WTC11 (cell line): ENCODE data around the gene TEX14. TPM values are rescaled to one million over a fixed set of nuclear protein-coding genes. Genes with fewer than 3 reads are reported as not detected.
"Not testable (repeated sequence)": the region's sequence is repeated elsewhere in the genome, so short reads cannot be mapped to it uniquely, and the experiment has no call there.

Experiments
- ATAC-seq: fragments of 200-7000 bp; cut with Tn5 transposase; 2 replicates; pipeline ENCODE4 v1.10.0; 2021; ENCODE audit warnings: mild to moderate bottlenecking, moderate library complexity
- CTCF ChIA-PET: fragments of 300-600 bp; sonication (Branson Sonifier 250); formaldehyde crosslinking; loops from one replicate; lab custom pipeline; 2021; ENCODE audit warnings: antibody characterized with exemption; lab: Charles Lee
- POLR2A ChIA-PET: fragments of 350-600 bp; sonication (Branson Sonifier 250); formaldehyde crosslinking; loops from one replicate; lab custom pipeline; 2021; ENCODE audit warnings: antibody characterized with exemption; lab: Charles Lee
- DNase-seq: peaks from one replicate; pipeline ENCODE4 v3.0.0; 2021; ENCODE audit warnings: low spot score
- H3K27ac Mint-ChIP-seq: 2 replicates; pipeline ENCODE4 v1.8.0; 2021; ENCODE audit warnings: mixed read lengths
- H3K27me3 Mint-ChIP-seq: 2 replicates; pipeline ENCODE4 v1.8.0; 2021; ENCODE audit warnings: low read depth, mild to moderate bottlenecking, moderate library complexity, mixed read lengths
- H3K36me3 Mint-ChIP-seq: 2 replicates; pipeline ENCODE4 v1.8.0; 2021; ENCODE audit warnings: mixed read lengths
- H3K4me1 Mint-ChIP-seq: 2 replicates; pipeline ENCODE4 v1.8.0; 2022; ENCODE audit warnings: mixed read lengths
- H3K4me3 Mint-ChIP-seq: 2 replicates; pipeline ENCODE4 v1.8.0; 2021; ENCODE audit warnings: mild to moderate bottlenecking, moderate library complexity, mixed read lengths
- H3K9me3 Mint-ChIP-seq: 2 replicates; pipeline ENCODE4 v1.8.0; 2021; ENCODE audit warnings: mixed read lengths
- HMGA2 ChIP-seq: fragments of 250-450 bp; sonication (Bioruptor Pico); IDR thresholded peaks from 2 replicates; pipeline ENCODE4 v1.4.0; 2021; ENCODE audit warnings: mild to moderate bottlenecking, moderate library complexity
- IRF2 ChIP-seq: sonication (generic); formaldehyde crosslinking; IDR thresholded peaks from 2 replicates; pipeline ENCODE4 v1.8.0; 2022; ENCODE audit warnings: low read depth, missing genetic modification reagents, borderline replicate concordance
- JAZF1 ChIP-seq: fragments of 250-450 bp; sonication (Bioruptor Pico); IDR thresholded peaks from 2 replicates; pipeline ENCODE4 v1.9.0; 2021; ENCODE audit warnings: moderate library complexity, mild to moderate bottlenecking, inconsistent platforms
- MXD4 ChIP-seq: fragments of 250-450 bp; sonication (Bioruptor Pico); IDR thresholded peaks from 2 replicates; pipeline ENCODE4 v1.8.0; 2021; ENCODE audit warnings: mild to moderate bottlenecking, moderate library complexity, borderline replicate concordance
- NFE2L1 ChIP-seq: sonication (generic); formaldehyde crosslinking; IDR thresholded peaks from 2 replicates; pipeline ENCODE4 v1.8.1; 2023; ENCODE audit warnings: missing genetic modification reagents
- NR3C1 ChIP-seq: sonication (generic); formaldehyde crosslinking; conservative IDR thresholded peaks from 2 replicates; pipeline ENCODE4 v1.8.1; 2023; ENCODE audit warnings: low read depth, mild to moderate bottlenecking, missing genetic modification reagents
- PRRX2 ChIP-seq: fragments of 250-450 bp; sonication (Bioruptor Pico); IDR thresholded peaks from 2 replicates; pipeline ENCODE4 v1.8.0; 2021; ENCODE audit warnings: mild to moderate bottlenecking
- RELA ChIP-seq: sonication (generic); formaldehyde crosslinking; IDR thresholded peaks from 2 replicates; pipeline ENCODE4 v1.8.1; 2022; ENCODE audit warnings: missing genetic modification reagents, mild to moderate bottlenecking, borderline replicate concordance
- SMAD3 ChIP-seq: sonication (generic); formaldehyde crosslinking; IDR thresholded peaks from 2 replicates; pipeline ENCODE4 v1.8.0; 2022; ENCODE audit warnings: missing genetic modification reagents, mild to moderate bottlenecking, borderline replicate concordance
- SP1 ChIP-seq: sonication (generic); formaldehyde crosslinking; conservative IDR thresholded peaks from 2 replicates; pipeline ENCODE4 v1.8.1; 2022; ENCODE audit warnings: missing genetic modification reagents
- TCF7 ChIP-seq: sonication (generic); formaldehyde crosslinking; IDR thresholded peaks from 2 replicates; pipeline ENCODE4 v1.8.0; 2022; ENCODE audit warnings: mild to moderate bottlenecking, low read depth, missing genetic modification reagents, moderate library complexity
- TP53 ChIP-seq: sonication (generic); formaldehyde crosslinking; IDR thresholded peaks from 2 replicates; pipeline ENCODE4 v1.8.1; 2023; ENCODE audit warnings: mild to moderate bottlenecking, missing genetic modification reagents
- ZNF219 ChIP-seq: sonication (generic); formaldehyde crosslinking; IDR thresholded peaks from 2 replicates; pipeline ENCODE4 v1.8.0; 2023; ENCODE audit warnings: missing genetic modification reagents, mild to moderate bottlenecking, borderline replicate concordance
- ZNF263 ChIP-seq: sonication (generic); formaldehyde crosslinking; IDR thresholded peaks from 2 replicates; pipeline ENCODE4 v1.8.1; 2022; ENCODE audit warnings: low read depth, mild to moderate bottlenecking, moderate library complexity, missing genetic modification reagents
- ZNF317 ChIP-seq: sonication (generic); formaldehyde crosslinking; IDR thresholded peaks from 2 replicates; pipeline ENCODE4 v1.8.1; 2023; ENCODE audit warnings: low read depth, mild to moderate bottlenecking, moderate library complexity, missing genetic modification reagents, borderline replicate concordance
- ZNF671 ChIP-seq: fragments of 250-450 bp; sonication (Bioruptor Pico); IDR thresholded peaks from 2 replicates; pipeline ENCODE4 v1.8.0; 2021; ENCODE audit warnings: mild to moderate bottlenecking
- total RNA-seq: library from RNA; stranded (reverse); gene quantifications from 3 replicates; pipeline ENCODE4 v1.2.3, GENCODE V29; 2021
- TF ChIP-seq, protein P1 (sequence below): sonication (generic); formaldehyde crosslinking; IDR thresholded peaks from 2 replicates; pipeline ENCODE4 v1.8.1; 2023; ENCODE audit warnings: mild to moderate bottlenecking, missing genetic modification reagents, borderline replicate concordance
- TF ChIP-seq, protein P2 (sequence below): sonication (generic); formaldehyde crosslinking; IDR thresholded peaks from 2 replicates; pipeline ENCODE4 v1.8.1; 2022; ENCODE audit warnings: mild to moderate bottlenecking, moderate library complexity, missing genetic modification reagents
- TF ChIP-seq, protein P3 (sequence below): sonication (generic); formaldehyde crosslinking; IDR thresholded peaks from 2 replicates; pipeline ENCODE4 v1.8.1; 2023; ENCODE audit warnings: mild to moderate bottlenecking, missing genetic modification reagents
- TF ChIP-seq, protein P4 (sequence below): sonication (generic); formaldehyde crosslinking; IDR thresholded peaks from 2 replicates; pipeline ENCODE4 v1.8.1; 2023; ENCODE audit warnings: mild to moderate bottlenecking, missing genetic modification reagents, moderate library complexity
- TF ChIP-seq, protein P5 (sequence below): sonication (generic); formaldehyde crosslinking; IDR thresholded peaks from 2 replicates; pipeline ENCODE4 v1.8.1; 2023; ENCODE audit warnings: mild to moderate bottlenecking, missing genetic modification reagents, moderate library complexity
- TF ChIP-seq, protein P6 (sequence below): sonication (generic); formaldehyde crosslinking; IDR thresholded peaks from 2 replicates; pipeline ENCODE4 v1.8.1; 2022; ENCODE audit warnings: mild to moderate bottlenecking, missing genetic modification reagents, moderate library complexity, borderline replicate concordance

The TEX14 gene
- total RNA-seq, 1 experiment from 2014 or later = 1.4 TPM

DNA sequence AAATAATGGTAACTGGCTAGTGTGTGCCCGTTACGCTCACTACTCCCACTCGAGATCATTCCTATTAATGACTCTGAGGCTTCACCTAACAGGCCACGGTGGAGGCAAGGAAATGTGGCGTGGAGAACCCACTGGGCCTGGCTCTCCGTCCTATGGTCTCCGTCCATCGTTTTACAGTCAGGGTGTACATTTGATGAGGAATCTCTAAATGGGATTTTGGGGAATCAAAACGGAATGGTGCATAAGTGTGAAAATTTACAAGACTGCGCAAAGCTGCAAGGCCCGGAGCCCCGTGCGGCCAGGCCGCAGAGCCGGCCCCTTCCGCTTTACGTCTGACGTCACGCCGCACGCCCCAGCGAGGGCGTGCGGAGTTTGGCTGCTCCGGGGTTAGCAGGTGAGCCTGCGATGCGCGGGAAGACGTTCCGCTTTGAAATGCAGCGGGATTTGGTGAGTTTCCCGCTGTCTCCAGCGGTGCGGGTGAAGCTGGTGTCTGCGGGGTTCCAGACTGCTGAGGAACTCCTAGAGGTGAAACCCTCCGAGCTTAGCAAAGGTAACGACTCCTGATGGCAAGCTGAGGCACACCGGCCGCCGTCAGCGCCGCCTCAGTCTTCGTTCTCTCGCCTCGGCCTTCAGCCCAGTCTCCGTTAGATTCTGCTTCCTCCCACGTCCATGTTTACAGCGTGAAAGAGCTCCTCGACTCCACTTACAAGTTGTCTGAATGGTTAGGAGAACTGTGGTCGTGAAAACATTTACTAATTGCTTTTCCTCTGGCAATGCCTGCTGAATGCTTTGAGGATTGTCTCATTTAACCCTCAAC, 602 bp upstream of the TEX14 start, which contains the start of gene RAD51C (continued):
- TF ChIP-seq, protein P1, sequence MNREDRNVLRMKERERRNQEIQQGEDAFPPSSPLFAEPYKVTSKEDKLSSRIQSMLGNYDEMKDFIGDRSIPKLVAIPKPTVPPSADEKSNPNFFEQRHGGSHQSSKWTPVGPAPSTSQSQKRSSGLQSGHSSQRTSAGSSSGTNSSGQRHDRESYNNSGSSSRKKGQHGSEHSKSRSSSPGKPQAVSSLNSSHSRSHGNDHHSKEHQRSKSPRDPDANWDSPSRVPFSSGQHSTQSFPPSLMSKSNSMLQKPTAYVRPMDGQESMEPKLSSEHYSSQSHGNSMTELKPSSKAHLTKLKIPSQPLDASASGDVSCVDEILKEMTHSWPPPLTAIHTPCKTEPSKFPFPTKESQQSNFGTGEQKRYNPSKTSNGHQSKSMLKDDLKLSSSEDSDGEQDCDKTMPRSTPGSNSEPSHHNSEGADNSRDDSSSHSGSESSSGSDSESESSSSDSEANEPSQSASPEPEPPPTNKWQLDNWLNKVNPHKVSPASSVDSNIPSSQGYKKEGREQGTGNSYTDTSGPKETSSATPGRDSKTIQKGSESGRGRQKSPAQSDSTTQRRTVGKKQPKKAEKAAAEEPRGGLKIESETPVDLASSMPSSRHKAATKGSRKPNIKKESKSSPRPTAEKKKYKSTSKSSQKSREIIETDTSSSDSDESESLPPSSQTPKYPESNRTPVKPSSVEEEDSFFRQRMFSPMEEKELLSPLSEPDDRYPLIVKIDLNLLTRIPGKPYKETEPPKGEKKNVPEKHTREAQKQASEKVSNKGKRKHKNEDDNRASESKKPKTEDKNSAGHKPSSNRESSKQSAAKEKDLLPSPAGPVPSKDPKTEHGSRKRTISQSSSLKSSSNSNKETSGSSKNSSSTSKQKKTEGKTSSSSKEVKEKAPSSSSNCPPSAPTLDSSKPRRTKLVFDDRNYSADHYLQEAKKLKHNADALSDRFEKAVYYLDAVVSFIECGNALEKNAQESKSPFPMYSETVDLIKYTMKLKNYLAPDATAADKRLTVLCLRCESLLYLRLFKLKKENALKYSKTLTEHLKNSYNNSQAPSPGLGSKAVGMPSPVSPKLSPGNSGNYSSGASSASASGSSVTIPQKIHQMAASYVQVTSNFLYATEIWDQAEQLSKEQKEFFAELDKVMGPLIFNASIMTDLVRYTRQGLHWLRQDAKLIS (CRISPR knock-in tag) = no peak
- no peak for TF ChIP-seq IRF2 (CRISPR knock-in tag)
- TF ChIP-seq RELA = 0 out of 2 replicates have a peak, but pooled peaks have one; percentile 28
- TF ChIP-seq PRRX2 (CRISPR knock-in tag) = no peak
- TF ChIP-seq NFE2L1 = peak; percentile 72; the same call in 1 of the 2 replicates
- TF ChIP-seq MXD4 (CRISPR knock-in tag) = no peak
- no peak for TF ChIP-seq HMGA2 (CRISPR knock-in tag)
- TF ChIP-seq JAZF1 (CRISPR knock-in tag) = no peak
- TF ChIP-seq ZNF263 (CRISPR knock-in tag) = no peak
- TF ChIP-seq, protein P2, sequence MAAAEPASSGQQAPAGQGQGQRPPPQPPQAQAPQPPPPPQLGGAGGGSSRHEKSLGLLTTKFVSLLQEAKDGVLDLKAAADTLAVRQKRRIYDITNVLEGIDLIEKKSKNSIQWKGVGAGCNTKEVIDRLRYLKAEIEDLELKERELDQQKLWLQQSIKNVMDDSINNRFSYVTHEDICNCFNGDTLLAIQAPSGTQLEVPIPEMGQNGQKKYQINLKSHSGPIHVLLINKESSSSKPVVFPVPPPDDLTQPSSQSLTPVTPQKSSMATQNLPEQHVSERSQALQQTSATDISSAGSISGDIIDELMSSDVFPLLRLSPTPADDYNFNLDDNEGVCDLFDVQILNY = peak; percentile 90
- no peak for TF ChIP-seq TCF7 (CRISPR knock-in tag)
- TF ChIP-seq ZNF317 = no peak
- TF ChIP-seq, protein P3, sequence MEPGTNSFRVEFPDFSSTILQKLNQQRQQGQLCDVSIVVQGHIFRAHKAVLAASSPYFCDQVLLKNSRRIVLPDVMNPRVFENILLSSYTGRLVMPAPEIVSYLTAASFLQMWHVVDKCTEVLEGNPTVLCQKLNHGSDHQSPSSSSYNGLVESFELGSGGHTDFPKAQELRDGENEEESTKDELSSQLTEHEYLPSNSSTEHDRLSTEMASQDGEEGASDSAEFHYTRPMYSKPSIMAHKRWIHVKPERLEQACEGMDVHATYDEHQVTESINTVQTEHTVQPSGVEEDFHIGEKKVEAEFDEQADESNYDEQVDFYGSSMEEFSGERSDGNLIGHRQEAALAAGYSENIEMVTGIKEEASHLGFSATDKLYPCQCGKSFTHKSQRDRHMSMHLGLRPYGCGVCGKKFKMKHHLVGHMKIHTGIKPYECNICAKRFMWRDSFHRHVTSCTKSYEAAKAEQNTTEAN (CRISPR knock-in tag) = peak; percentile 79; the same call in 1 of the 2 replicates
- TF ChIP-seq TP53 (CRISPR knock-in tag) = 0 out of 2 replicates have a peak, but pooled peaks have one; percentile 35
- TF ChIP-seq, protein P4, sequence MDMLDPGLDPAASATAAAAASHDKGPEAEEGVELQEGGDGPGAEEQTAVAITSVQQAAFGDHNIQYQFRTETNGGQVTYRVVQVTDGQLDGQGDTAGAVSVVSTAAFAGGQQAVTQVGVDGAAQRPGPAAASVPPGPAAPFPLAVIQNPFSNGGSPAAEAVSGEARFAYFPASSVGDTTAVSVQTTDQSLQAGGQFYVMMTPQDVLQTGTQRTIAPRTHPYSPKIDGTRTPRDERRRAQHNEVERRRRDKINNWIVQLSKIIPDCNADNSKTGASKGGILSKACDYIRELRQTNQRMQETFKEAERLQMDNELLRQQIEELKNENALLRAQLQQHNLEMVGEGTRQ (CRISPR knock-in tag) = no peak
- TF ChIP-seq ZNF219 = no peak
- no peak for TF ChIP-seq ZNF671 (CRISPR knock-in tag)
- TF ChIP-seq, protein P5, sequence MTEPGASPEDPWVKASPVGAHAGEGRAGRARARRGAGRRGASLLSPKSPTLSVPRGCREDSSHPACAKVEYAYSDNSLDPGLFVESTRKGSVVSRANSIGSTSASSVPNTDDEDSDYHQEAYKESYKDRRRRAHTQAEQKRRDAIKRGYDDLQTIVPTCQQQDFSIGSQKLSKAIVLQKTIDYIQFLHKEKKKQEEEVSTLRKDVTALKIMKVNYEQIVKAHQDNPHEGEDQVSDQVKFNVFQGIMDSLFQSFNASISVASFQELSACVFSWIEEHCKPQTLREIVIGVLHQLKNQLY = no peak
- TF ChIP-seq, protein P6, sequence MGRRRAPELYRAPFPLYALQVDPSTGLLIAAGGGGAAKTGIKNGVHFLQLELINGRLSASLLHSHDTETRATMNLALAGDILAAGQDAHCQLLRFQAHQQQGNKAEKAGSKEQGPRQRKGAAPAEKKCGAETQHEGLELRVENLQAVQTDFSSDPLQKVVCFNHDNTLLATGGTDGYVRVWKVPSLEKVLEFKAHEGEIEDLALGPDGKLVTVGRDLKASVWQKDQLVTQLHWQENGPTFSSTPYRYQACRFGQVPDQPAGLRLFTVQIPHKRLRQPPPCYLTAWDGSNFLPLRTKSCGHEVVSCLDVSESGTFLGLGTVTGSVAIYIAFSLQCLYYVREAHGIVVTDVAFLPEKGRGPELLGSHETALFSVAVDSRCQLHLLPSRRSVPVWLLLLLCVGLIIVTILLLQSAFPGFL (CRISPR knock-in tag) = no peak; the same call in 1 of the 2 replicates
- TF ChIP-seq SMAD3 (CRISPR knock-in tag) = no peak
- no peak for TF ChIP-seq NR3C1 (CRISPR knock-in tag)
- TF ChIP-seq SP1 = peak; percentile 59

DNA sequence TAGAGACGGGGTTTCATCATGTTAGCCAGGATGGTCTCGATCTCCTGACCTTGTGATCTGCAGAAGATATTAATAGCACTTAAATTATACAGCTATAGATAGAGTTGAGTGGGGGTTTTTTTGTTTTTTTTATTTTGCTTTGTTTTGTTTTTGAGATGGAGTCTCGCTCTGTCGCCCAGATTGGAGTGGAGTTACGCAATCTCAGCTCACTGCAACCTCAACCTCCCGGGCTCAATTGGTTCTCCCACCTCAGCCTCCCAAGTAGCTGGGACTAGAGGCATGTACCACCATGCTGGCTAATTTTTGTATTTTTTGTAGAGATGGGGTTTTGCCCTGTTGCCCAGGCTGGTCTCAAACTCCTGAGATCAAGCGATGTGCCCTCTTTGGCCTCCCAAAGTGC, 1.8 kb downstream of the TEX14 start:
- POLR2A ChIA-PET = interaction anchor here (0.6 kb wide), 1 partner anchor 58 kb away, joined by 3 read pairs; no protein-coding TSS in a partner anchor
- CTCF ChIA-PET = interaction anchor here (0.6 to 1.0 kb wide), 2 partner anchors 102 to 176 kb away, joined by 3 to 4 read pairs; partner anchors contain the start of gene MTMR4
- H3K4me1 Mint-ChIP-seq = peaks cover 17% of the 10 kb centered on the region
- H3K9me3 Mint-ChIP-seq, ATAC-seq, H3K36me3 Mint-ChIP-seq, H3K27ac Mint-ChIP-seq, H3K4me3 Mint-ChIP-seq, DNase-seq: not testable (repeated sequence)
- H3K27me3 Mint-ChIP-seq = peaks cover 18% of the 10 kb centered on the region
